BE2C (cell line): ENCODE data around the gene ZIK1.

Experiments used
- DNase-seq: peaks from one replicate; pipeline ENCODE4 v3.0.0-alpha.2; 2020
- H3K27me3 ChIP-seq: fragments of 250-450 bp; sonication (Bioruptor Pico); 2 replicates; pipeline ENCODE4 v1.5.1; 2020; ENCODE audit warnings: mild to moderate bottlenecking
- H3K36me3 ChIP-seq: fragments of 250-450 bp; sonication (Bioruptor Pico); 2 replicates; pipeline ENCODE4 v1.5.1; 2020; ENCODE audit warnings: mild to moderate bottlenecking
- H3K4me1 ChIP-seq: fragments of 250-450 bp; sonication (Bioruptor Pico); 2 replicates; pipeline ENCODE4 v1.5.1; 2020
- H3K4me3 ChIP-seq: 2 replicates; pipeline ENCODE4 v1.5.1; 2011; ENCODE audit warnings: low read depth, low read length
- H3K9me3 ChIP-seq: fragments of 250-450 bp; sonication (Bioruptor Pico); 2 replicates; pipeline ENCODE4 v1.5.1; 2020
- CTCF ChIP-seq: IDR thresholded peaks from 2 replicates; pipeline ENCODE4 v1.5.1; 2012; ENCODE audit warnings: mild to moderate bottlenecking, low read depth, low read length

The ZIK1 gene

GRCh38 chr19:57641715-57642234 is 57.8 kb downstream of the ZIK1 start:
- Histone ChIP-seq H3K9me3 (no peaks in the 10 kb centered on the region), H3K4me1 (no peaks in the 10 kb centered on the region), H3K36me3 (peaks cover 38% of the 10 kb centered on the region), H3K4me3 (no peak overlapping the region), H3K27me3 (no peaks in the 10 kb centered on the region)
- TF ChIP-seq CTCF: no peak
- DNase-seq: no peak

GRCh38 chr19:57642396-57643046 is 58.6 kb downstream of the ZIK1 start:
- no peak for DNase-seq
- TF ChIP-seq CTCF: no peak
- Histone ChIP-seq H3K9me3 (no peaks in the 10 kb centered on the region), H3K4me3 (no peak overlapping the region), H3K36me3 (peaks cover 35% of the 10 kb centered on the region), H3K27me3 (no peaks in the 10 kb centered on the region), H3K4me1 (no peaks in the 10 kb centered on the region)
